ENCODE data around the gene TSTD1.
A peak's percentile ranks its signal among the peaks of the same experiment; 100 is the strongest.
"Not testable (repeated sequence)": the region's sequence is repeated elsewhere in the genome, so short reads cannot be mapped to it uniquely, and the experiment has no call there.

TSTD1 gene

DNA sequence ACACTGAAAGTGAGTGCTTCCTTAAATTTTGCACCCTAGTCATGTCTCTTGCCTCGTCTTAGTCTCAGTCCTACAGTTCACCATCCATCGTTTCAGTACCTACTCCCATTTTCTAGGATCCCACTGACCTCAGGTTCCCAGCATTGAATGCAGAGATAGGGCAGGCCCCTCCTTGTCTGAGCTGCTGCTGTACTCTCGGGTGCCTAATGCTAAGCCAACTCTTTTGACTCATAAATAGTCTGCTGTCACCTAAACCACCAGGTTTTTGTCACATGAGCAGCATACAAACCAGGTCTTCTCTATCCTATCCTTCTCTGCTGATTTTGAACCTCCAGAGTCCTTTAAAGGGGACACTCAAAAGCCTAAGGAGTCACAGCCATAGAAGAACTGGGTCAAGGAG, 27.9 kb upstream of the TSTD1 start:
- Histone ChIP-seq H3K36me3 (ENCODE audit: control insufficient read depth, insufficient read depth, low read length) (peaks cover 5% of the 10 kb centered on the region), H3K27me3 (replicated peaks; ENCODE audit: control insufficient read depth, insufficient read depth, low read length) (no peaks in the 10 kb centered on the region), H3K4me3 (replicated peaks; ENCODE audit: low read depth, low read length) (peak overlapping the region; percentile 20)
- no peak for DNase-seq (ENCODE audit: extremely low read depth, insufficient read length)
- TF ChIP-seq, protein P1, sequence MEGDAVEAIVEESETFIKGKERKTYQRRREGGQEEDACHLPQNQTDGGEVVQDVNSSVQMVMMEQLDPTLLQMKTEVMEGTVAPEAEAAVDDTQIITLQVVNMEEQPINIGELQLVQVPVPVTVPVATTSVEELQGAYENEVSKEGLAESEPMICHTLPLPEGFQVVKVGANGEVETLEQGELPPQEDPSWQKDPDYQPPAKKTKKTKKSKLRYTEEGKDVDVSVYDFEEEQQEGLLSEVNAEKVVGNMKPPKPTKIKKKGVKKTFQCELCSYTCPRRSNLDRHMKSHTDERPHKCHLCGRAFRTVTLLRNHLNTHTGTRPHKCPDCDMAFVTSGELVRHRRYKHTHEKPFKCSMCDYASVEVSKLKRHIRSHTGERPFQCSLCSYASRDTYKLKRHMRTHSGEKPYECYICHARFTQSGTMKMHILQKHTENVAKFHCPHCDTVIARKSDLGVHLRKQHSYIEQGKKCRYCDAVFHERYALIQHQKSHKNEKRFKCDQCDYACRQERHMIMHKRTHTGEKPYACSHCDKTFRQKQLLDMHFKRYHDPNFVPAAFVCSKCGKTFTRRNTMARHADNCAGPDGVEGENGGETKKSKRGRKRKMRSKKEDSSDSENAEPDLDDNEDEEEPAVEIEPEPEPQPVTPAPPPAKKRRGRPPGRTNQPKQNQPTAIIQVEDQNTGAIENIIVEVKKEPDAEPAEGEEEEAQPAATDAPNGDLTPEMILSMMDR (IDR thresholded peaks at IDR 0.05; ENCODE audit: insufficient read depth, low read length, poor library complexity, severe bottlenecking): no peak

GRCh38 chr1:161065681-161066080, 26.9 kb upstream of the TSTD1 start:
- not testable (repeated sequence) for H3K36me3 ChIP-seq (ENCODE audit: control insufficient read depth, insufficient read depth, low read length); H3K27me3 ChIP-seq (replicated peaks; ENCODE audit: control insufficient read depth, insufficient read depth, low read length); H3K4me3 ChIP-seq (replicated peaks; ENCODE audit: low read depth, low read length); DNase-seq (ENCODE audit: extremely low read depth, insufficient read length)

- not testable (repeated sequence) for H3K36me3 ChIP-seq (ENCODE audit: control insufficient read depth, insufficient read depth, low read length); H3K4me3 ChIP-seq (replicated peaks; ENCODE audit: low read depth, low read length); H3K27me3 ChIP-seq (replicated peaks; ENCODE audit: control insufficient read depth, insufficient read depth, low read length); DNase-seq (ENCODE audit: extremely low read depth, insufficient read length)
Observed at GRCh38 chr1:161063936-161064335, 25.2 kb upstream of the TSTD1 start.

DNA sequence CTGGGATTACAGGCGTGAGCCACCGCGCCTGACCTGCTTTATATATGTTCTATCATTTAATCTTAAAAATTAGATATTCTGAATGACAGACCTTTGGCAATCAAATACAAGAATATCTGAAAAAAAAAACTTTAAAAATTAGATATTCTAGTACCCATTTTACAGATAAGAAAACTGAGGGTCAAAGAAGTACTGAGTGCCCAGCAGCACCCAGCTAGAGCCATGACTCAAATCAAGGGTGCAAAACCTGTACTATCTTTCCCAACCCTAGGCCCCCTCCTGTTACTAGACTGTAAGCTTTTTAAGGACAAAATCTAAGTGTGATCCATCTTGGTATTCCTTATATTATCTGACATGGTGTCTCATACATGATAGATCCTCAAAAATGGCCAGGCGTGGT, 22.7 kb upstream of the TSTD1 start:
- no peak overlapping the region for H3K4me3 ChIP-seq (replicated peaks; ENCODE audit: low read depth, low read length)
- TF ChIP-seq, protein P1 (IDR thresholded peaks at IDR 0.05; ENCODE audit: insufficient read depth, low read length, poor library complexity, severe bottlenecking): no peak
- peaks cover 11% of the 10 kb centered on the region for H3K36me3 ChIP-seq (ENCODE audit: control insufficient read depth, insufficient read depth, low read length)
- no peak for DNase-seq (ENCODE audit: extremely low read depth, insufficient read length)
- H3K27me3 ChIP-seq (replicated peaks; ENCODE audit: control insufficient read depth, insufficient read depth, low read length): no peaks in the 10 kb centered on the region

DNA sequence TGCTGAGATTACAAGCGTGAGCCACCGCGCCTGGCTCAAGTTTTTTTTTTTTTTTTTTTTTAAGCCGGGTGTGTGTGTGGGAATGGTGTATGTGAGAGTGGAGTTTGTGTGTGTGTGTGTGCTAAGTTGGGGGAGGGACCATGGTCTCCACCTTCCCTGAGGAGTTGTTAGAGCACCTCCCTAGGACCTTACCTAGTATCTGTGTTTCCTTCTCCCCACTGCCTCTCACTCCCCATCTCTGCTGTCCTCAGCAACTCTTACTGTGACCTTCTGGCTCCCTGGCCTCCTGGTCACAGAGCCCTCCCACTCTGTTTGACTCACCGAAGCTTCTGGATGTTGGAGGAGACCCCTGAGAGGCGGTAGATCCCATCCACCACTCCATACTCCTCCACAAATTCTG, 20.5 kb upstream of the TSTD1 start:
- Histone ChIP-seq H3K27me3 (replicated peaks; ENCODE audit: control insufficient read depth, insufficient read depth, low read length) (no peaks in the 10 kb centered on the region), H3K36me3 (ENCODE audit: control insufficient read depth, insufficient read depth, low read length) (peaks cover 19% of the 10 kb centered on the region), H3K4me3 (replicated peaks; ENCODE audit: low read depth, low read length) (no peak overlapping the region)
- DNase-seq (ENCODE audit: extremely low read depth, insufficient read length): no peak
- TF ChIP-seq, protein P1 (IDR thresholded peaks at IDR 0.05; ENCODE audit: insufficient read depth, low read length, poor library complexity, severe bottlenecking): no peak

DNA sequence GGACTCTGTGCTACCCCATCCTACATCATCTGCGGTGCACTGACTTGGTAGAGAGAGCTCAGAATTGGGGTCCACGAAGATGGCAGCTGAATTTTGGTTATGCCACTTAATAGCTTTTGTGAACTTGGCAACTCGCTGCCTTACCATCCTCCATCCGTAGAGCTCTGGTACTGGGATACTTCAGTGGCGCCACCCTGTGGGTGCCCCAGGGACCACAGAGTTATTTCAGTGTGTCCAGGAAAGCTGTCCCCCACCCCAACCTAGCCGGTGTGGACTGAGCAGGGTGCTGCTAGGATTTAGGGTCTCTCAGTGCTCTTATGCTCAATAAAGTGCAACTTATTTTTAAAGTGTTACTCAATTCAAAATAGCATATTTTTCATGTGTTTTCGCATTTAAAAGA, 16.0 kb upstream of the TSTD1 start:
- peaks cover 48% of the 10 kb centered on the region for H3K36me3 ChIP-seq (ENCODE audit: control insufficient read depth, insufficient read depth, low read length)
- no peak for DNase-seq (ENCODE audit: extremely low read depth, insufficient read length)
- H3K4me3 ChIP-seq (replicated peaks; ENCODE audit: low read depth, low read length): no peak overlapping the region
- no peaks in the 10 kb centered on the region for H3K27me3 ChIP-seq (replicated peaks; ENCODE audit: control insufficient read depth, insufficient read depth, low read length)
- TF ChIP-seq, protein P1 (IDR thresholded peaks at IDR 0.05; ENCODE audit: insufficient read depth, low read length, poor library complexity, severe bottlenecking): no peak

DNA sequence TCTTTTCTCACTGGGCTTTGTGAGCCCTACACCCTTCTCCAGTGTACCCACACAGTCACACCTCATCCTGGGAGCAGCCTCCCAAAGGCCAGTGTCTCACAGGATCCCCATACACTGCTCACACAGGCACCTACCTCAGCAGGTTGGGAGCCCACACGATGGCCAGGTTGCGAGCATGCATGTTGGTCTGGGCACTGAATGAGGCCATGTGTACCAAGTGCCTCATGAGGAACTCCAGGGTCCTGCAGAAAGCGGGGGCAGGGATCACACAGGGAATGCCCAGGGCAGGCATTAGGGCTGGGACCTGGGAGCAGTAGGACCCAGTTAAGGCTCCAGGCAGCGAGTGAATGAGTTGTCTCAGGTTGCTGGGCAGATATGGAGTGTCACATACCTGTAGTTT, 15.5 kb upstream of the TSTD1 start:
- no peak overlapping the region for H3K4me3 ChIP-seq (replicated peaks; ENCODE audit: low read depth, low read length)
- H3K27me3 ChIP-seq (replicated peaks; ENCODE audit: control insufficient read depth, insufficient read depth, low read length): no peaks in the 10 kb centered on the region
- TF ChIP-seq, protein P1 (IDR thresholded peaks at IDR 0.05; ENCODE audit: insufficient read depth, low read length, poor library complexity, severe bottlenecking): no peak
- peaks cover 51% of the 10 kb centered on the region for H3K36me3 ChIP-seq (ENCODE audit: control insufficient read depth, insufficient read depth, low read length)
- no peak for DNase-seq (ENCODE audit: extremely low read depth, insufficient read length)
